ENCODE results near the gene P4HA3. TPM values are rescaled to one million over a fixed set of nuclear protein-coding genes. Genes with fewer than 3 reads are reported as not detected.

The P4HA3 gene
- total RNA-seq, 2 donors from 2014 or later, result 4.4 to 5.7 TPM

GRCh38 chr11:74272276-74272675 is 39.2 kb downstream of the P4HA3 start:
- no peak for DNase-seq (ENCODE audit: low spot score)
- Histone ChIP-seq H3K27ac (no peak overlapping the region), H3K36me3 (no peaks in the 10 kb centered on the region), H3K27me3 (replicated peaks; ENCODE audit: insufficient read depth) (no peaks in the 10 kb centered on the region), H3K9me3 (no peaks in the 10 kb centered on the region), H3K4me3 (no peak overlapping the region), H3K4me1 (ENCODE audit: control insufficient read depth in 1 of 2, low read depth in 2 of 2) (no peaks in the 10 kb centered on the region)
- no peak for ATAC-seq (ENCODE audit: insufficient number of reproducible peaks, low FRiP score, low read depth)
- no peak for TF ChIP-seq CTCF (IDR thresholded peaks at IDR 0.05)

- no peak for ATAC-seq (ENCODE audit: insufficient number of reproducible peaks, low FRiP score, low read depth)
Observed at GRCh38 chr11:74269161-74269811, 42.2 kb downstream of the P4HA3 start.

GRCh38 chr11:74268456-74268855 is 43.0 kb downstream of the P4HA3 start:
- Histone ChIP-seq H3K36me3 (no peaks in the 10 kb centered on the region), H3K9me3 (no peaks in the 10 kb centered on the region), H3K27me3 (replicated peaks; ENCODE audit: insufficient read depth) (no peaks in the 10 kb centered on the region), H3K27ac (no peak overlapping the region), H3K4me3 (no peak overlapping the region), H3K4me1 (ENCODE audit: control insufficient read depth in 1 of 2, low read depth in 2 of 2) (no peaks in the 10 kb centered on the region)
- ATAC-seq (ENCODE audit: insufficient number of reproducible peaks, low FRiP score, low read depth), result no peak
- no peak for TF ChIP-seq CTCF (IDR thresholded peaks at IDR 0.05)
- no peak for DNase-seq (ENCODE audit: low spot score)

More at GRCh38 chr11:74269161-74269811, 42.2 kb downstream of the P4HA3 start:
- no peak for TF ChIP-seq CTCF (IDR thresholded peaks at IDR 0.05)
- H3K4me3 ChIP-seq, result no peak overlapping the region
- DNase-seq (ENCODE audit: low spot score), result no peak
- no peaks in the 10 kb centered on the region for H3K4me1 ChIP-seq (ENCODE audit: control insufficient read depth in 1 of 2, low read depth in 2 of 2)
- H3K27me3 ChIP-seq (replicated peaks; ENCODE audit: insufficient read depth), result no peaks in the 10 kb centered on the region
- no peaks in the 10 kb centered on the region for H3K36me3 ChIP-seq
- H3K27ac ChIP-seq, result no peak overlapping the region
- no peaks in the 10 kb centered on the region for H3K9me3 ChIP-seq

- no peaks in the 10 kb centered on the region for H3K27me3 ChIP-seq (replicated peaks; ENCODE audit: insufficient read depth)
Observed at GRCh38 chr11:74267014-74267413, 44.4 kb downstream of the P4HA3 start.

GRCh38 chr11:74265256-74265655 is 46.2 kb downstream of the P4HA3 start:
- no peak for TF ChIP-seq CTCF (IDR thresholded peaks at IDR 0.05)
- Histone ChIP-seq H3K27ac (no peak overlapping the region), H3K4me3 (no peak overlapping the region), H3K27me3 (replicated peaks; ENCODE audit: insufficient read depth) (no peaks in the 10 kb centered on the region), H3K36me3 (no peaks in the 10 kb centered on the region), H3K4me1 (ENCODE audit: control insufficient read depth in 1 of 2, low read depth in 2 of 2) (no peaks in the 10 kb centered on the region), H3K9me3 (no peaks in the 10 kb centered on the region)
- no peak for ATAC-seq (ENCODE audit: insufficient number of reproducible peaks, low FRiP score, low read depth)
- DNase-seq (ENCODE audit: low spot score), result no peak

More at GRCh38 chr11:74267014-74267413, 44.4 kb downstream of the P4HA3 start:
- TF ChIP-seq CTCF (IDR thresholded peaks at IDR 0.05), result no peak
- DNase-seq (ENCODE audit: low spot score) (no peak), ATAC-seq (ENCODE audit: insufficient number of reproducible peaks, low FRiP score, low read depth) (no peak)
- H3K27ac ChIP-seq, result no peak overlapping the region
- H3K4me3 ChIP-seq, result no peak overlapping the region
- no peaks in the 10 kb centered on the region for H3K36me3 ChIP-seq
- no peaks in the 10 kb centered on the region for H3K9me3 ChIP-seq
- H3K4me1 ChIP-seq (ENCODE audit: control insufficient read depth in 1 of 2, low read depth in 2 of 2), result no peaks in the 10 kb centered on the region
